HepG2 (cell line): ENCODE results near the gene SURF1. TPM values are rescaled to one million over a fixed set of nuclear protein-coding genes. Genes with fewer than 3 reads are reported as not detected.
"Not testable (repeated sequence)": the region's sequence is repeated elsewhere in the genome, so short reads cannot be mapped to it uniquely, and the experiment has no call there.

Experiments used
- ATAC-seq: fragments of 200-7000 bp; cut with Tn5 transposase; 3 replicates; pipeline ENCODE4 v1.9.1; 2020; ENCODE audit warnings: mild to moderate bottlenecking, moderate library complexity
- BruUV-seq: library from RNA; stranded (reverse); fragments of 400-500 nt; replicated peaks from 2 replicates; lab custom pipeline; 2021; lab: Mats Ljungman, UMichigan
- CTCF ChIA-PET: fragments of 300-600 bp; formaldehyde crosslinking; extraction: SDS; loops from one replicate; lab custom pipeline; 2021; ENCODE audit warnings: low total read pairs, inconsistent platforms, low intra/inter-chr PET ratio; lab: Yijun Ruan, JAX
- POLR2A ChIA-PET: fragments of 350-600 bp; sonication (Branson Sonifier 250); formaldehyde crosslinking; loops from one replicate; lab custom pipeline; 2020; ENCODE audit warnings: antibody characterized with exemption, inconsistent platforms; lab: Yijun Ruan, JAX
- DNase-seq: peaks from one replicate; pipeline ENCODE4 v3.0.0-alpha.2; 2015; ENCODE audit warnings: low spot score
- FAIRE-seq: peaks from 3 replicates; lab custom pipeline; 2011; peaks lifted over from hg19 to GRCh38; lab: Jason Lieb, UNC
- H2AFZ ChIP-seq: one replicate; pipeline ENCODE4 v1.6.1; 2011; ENCODE audit warnings: low read length, inconsistent platforms
- H3K27ac ChIP-seq: fragments of 300-600 bp; 3 replicates; pipeline ENCODE4 v1.8.0; 2011; ENCODE audit warnings: mixed run types, mild to moderate bottlenecking, mixed read lengths, low read length, inconsistent platforms; ENCODE audit not compliant: insufficient read depth; ENCODE audit errors: extremely low read length
- H3K27me3 ChIP-seq, 2 experiments: fragments of 200-600 bp in 1 of 2; 2 replicates in 1 of 2; 3 replicates in 1 of 2; pipeline versions ENCODE4 v1.6.0 to v1.8.0; 2011; ENCODE audit warnings: low read length in 2 of 2, mild to moderate bottlenecking in 2 of 2, moderate library complexity in 2 of 2, inconsistent platforms in 1 of 2; ENCODE audit not compliant: insufficient read depth in 2 of 2, control insufficient read depth in 1 of 2
- H3K36me3 ChIP-seq, 2 experiments: fragments of 200-600 bp in 1 of 2; replicated peaks in 1 of 2; 2 replicates in 1 of 2; 3 replicates in 1 of 2; pipeline versions ENCODE4 v1.5.1 to v1.8.0; 2011; ENCODE audit warnings: low read length in 2 of 2, inconsistent platforms in 1 of 2; ENCODE audit not compliant: insufficient read depth in 2 of 2, control insufficient read depth in 1 of 2
- H3K4me1 ChIP-seq: 2 replicates; pipeline ENCODE4 v1.5.1; 2012; ENCODE audit warnings: low read length, inconsistent platforms; ENCODE audit not compliant: insufficient read depth
- H3K4me2 ChIP-seq: 2 replicates; pipeline ENCODE4 v1.6.0; 2011; ENCODE audit warnings: low read depth, low read length, inconsistent platforms
- H3K4me3 ChIP-seq, 3 experiments: fragments of 200-600 bp in 1 of 3; sonication (generic), shearing (Covaris generic) in 1 of 3; replicated peaks in 1 of 3; 2 replicates each; pipeline ENCODE4 v1.5.1; 2011 to 2016; ENCODE audit warnings: low read length in 3 of 3, inconsistent platforms in 2 of 3, low read depth in 2 of 3, mild to moderate bottlenecking in 2 of 3, control low read depth in 1 of 3, mixed read lengths in 1 of 3; ENCODE audit not compliant: insufficient read depth in 1 of 3
- H3K79me2 ChIP-seq: one replicate; pipeline ENCODE4 v1.6.1; 2011; ENCODE audit warnings: low read length, inconsistent platforms; ENCODE audit not compliant: insufficient read depth
- H3K9ac ChIP-seq: 2 replicates; pipeline ENCODE4 v1.6.0; 2011; ENCODE audit warnings: mild to moderate bottlenecking, low read depth, low read length, inconsistent platforms; ENCODE audit not compliant: insufficient read depth
- H3K9me3 ChIP-seq: 2 replicates; pipeline ENCODE4 v1.5.1; 2012; ENCODE audit warnings: mild to moderate bottlenecking, low read length
- H4K20me1 ChIP-seq: 2 replicates; pipeline ENCODE4 v1.6.0; 2011; ENCODE audit warnings: inconsistent platforms, mild to moderate bottlenecking, low read length, moderate library complexity; ENCODE audit not compliant: insufficient read depth
- AKAP8 ChIP-seq: sonication (generic); formaldehyde crosslinking; IDR thresholded peaks from 2 replicates; pipeline ENCODE4 v1.5.1; 2020; ENCODE audit warnings: mild to moderate bottlenecking, missing genetic modification reagents
- CREB1 ChIP-seq, 2 experiments: fragments of 450-650 bp in 1 of 2; IDR thresholded peaks; 2 replicates each; pipeline ENCODE4 v1.6.1; 2016 to 2017; ENCODE audit warnings: control low read depth in 1 of 2, mild to moderate bottlenecking in 1 of 2, missing compliant biosample characterization in 1 of 2, missing genetic modification characterization in 1 of 2
- CTCF ChIP-seq: sonication (generic); formaldehyde crosslinking; IDR thresholded peaks from 2 replicates; pipeline ENCODE4 v1.5.0; 2020; ENCODE audit warnings: mild to moderate bottlenecking, missing genetic modification reagents, moderate library complexity
- KDM2A ChIP-seq: sonication (generic); formaldehyde crosslinking; IDR thresholded peaks from 2 replicates; pipeline ENCODE4 v1.4.0; 2020; ENCODE audit warnings: low read depth, missing genetic modification reagents, borderline replicate concordance
- PAF1 ChIP-seq: IDR thresholded peaks from 2 replicates; pipeline ENCODE4 v1.6.1; 2016; ENCODE audit warnings: missing genetic modification reagents, missing compliant biosample characterization
- POLR2A ChIP-seq, 2 experiments: IDR thresholded peaks; 2 replicates each; pipeline ENCODE4 v1.6.1; 2011; ENCODE audit warnings: low read depth in 2 of 2, low read length in 2 of 2, mild to moderate bottlenecking in 1 of 2, moderate library complexity in 1 of 2; ENCODE audit not compliant: insufficient read depth in 1 of 2
- POLR2AphosphoS5 ChIP-seq: IDR thresholded peaks from 2 replicates; pipeline ENCODE4 v1.6.1; 2012; ENCODE audit warnings: low read depth, low read length
- POLR2G ChIP-seq: fragments of 200-400 bp; formaldehyde crosslinking; IDR thresholded peaks from 2 replicates; pipeline ENCODE4 v1.6.1; 2018; ENCODE audit warnings: mild to moderate bottlenecking, low read depth, low read length, moderate library complexity
- PRDM15 ChIP-seq: sonication (generic); formaldehyde crosslinking; IDR thresholded peaks from 2 replicates; pipeline ENCODE4 v1.4.0; 2020; ENCODE audit warnings: missing genetic modification reagents
- RAD21 ChIP-seq: fragments of 450-650 bp; formaldehyde crosslinking; IDR thresholded peaks from 2 replicates; pipeline ENCODE4 v1.5.0; 2020; ENCODE audit warnings: mild to moderate bottlenecking
- SALL1 ChIP-seq: sonication (generic); formaldehyde crosslinking; IDR thresholded peaks from 2 replicates; pipeline ENCODE4 v1.8.0; 2022; ENCODE audit warnings: mild to moderate bottlenecking, missing genetic modification reagents
- STAG1 ChIP-seq: sonication (generic); formaldehyde crosslinking; IDR thresholded peaks from 2 replicates; pipeline ENCODE4 v1.4.0; 2020; ENCODE audit warnings: missing genetic modification reagents
- ZC3H13 ChIP-seq: sonication (generic); formaldehyde crosslinking; IDR thresholded peaks from 2 replicates; pipeline ENCODE4 v1.8.1; 2023; ENCODE audit warnings: mild to moderate bottlenecking, missing genetic modification reagents, moderate library complexity
- ZGPAT ChIP-seq: IDR thresholded peaks from 2 replicates; pipeline ENCODE4 v1.6.1; 2016; ENCODE audit warnings: mild to moderate bottlenecking
- WGBS: methylation state at CpG from one replicate; pipeline ENCODE4 v1.1.6; 2017; ENCODE audit warnings: low lambda C conversion rate; 5-methylcytosine and 5-hydroxymethylcytosine counted together
- in situ Hi-C: cut with HindIII; loops from 2 replicates; pipeline ENCODE4 v1.10.0; 2017; ENCODE audit warnings: low pct_unique_long_range_greater_than_20kb; ENCODE audit not compliant: extremely low pct_ligation_motif_present
- intact Hi-C: fragments of 100-400 bp; cut with micrococcal nuclease; formaldehyde crosslinking; loops from one replicate; pipeline ENCODE4 v1.10.0; 2022; ENCODE audit not compliant: unreplicated experiment
- polyA plus RNA-seq, 8 experiments: library from polyadenylated mRNA; depleted of rRNA in 3 of 8; stranded (reverse) in 7 of 8; unstranded in 1 of 8; fragments of >200 nt; fragmentation: Illumina TruSeq in 4 of 8; extraction: Trizol in 4 of 8; gene quantifications; 2 replicates each; pipeline versions ENCODE4 v1.2.1 to v1.2.3, GENCODE V29; 2011 to 2016; ENCODE audit warnings: low read depth in 4 of 8, missing spikeins in 1 of 8, mixed read lengths in 1 of 8; ENCODE audit not compliant: insufficient read depth in 1 of 8
- total RNA-seq, 5 experiments: library from RNA; depleted of rRNA; stranded (reverse); fragments of >200 nt; fragmentation: Illumina TruSeq; extraction: Trizol; gene quantifications; 2 replicates each; pipeline ENCODE4 v1.2.3, GENCODE V29; 2016; ENCODE audit warnings: low read depth in 1 of 5

SURF1 gene
- total and polyA plus RNA-seq, 2 of the 13 experiments (the other 11 are each of a cell fraction or from before 2014, with no cell fraction given) = 17.8 to 40.7 TPM

GRCh38 chr9:133331221-133331620 is 25.1 kb downstream of the SURF1 start (continued):
- TF ChIP-seq PRDM15 (CRISPR knock-in tag) = no peak
- TF ChIP-seq ZC3H13 (CRISPR knock-in tag) = 0 out of 2 replicates have a peak, but pooled peaks have one; percentile 33

- not testable (repeated sequence) for ATAC-seq; H3K27me3 ChIP-seq; H3K4me2 ChIP-seq; DNase-seq; H3K4me3 ChIP-seq; TF ChIP-seq CREB1 (IDR thresholded peaks at IDR 0.05)
- H3K36me3 ChIP-seq = peaks cover 18 to 38% of the 10 kb centered on the region in 2 experiments; a peak in 4 of 5 replicates
- TF ChIP-seq AKAP8 (CRISPR knock-in tag) (0 out of 2 replicates have a peak, but pooled peaks have one; percentile 47), ZGPAT (CRISPR knock-in tag) (peak; percentile 27; the same call in 1 of the 2 replicates), CTCF (CRISPR knock-in tag) (peak; percentile 79), RAD21 (CRISPR knock-in tag) (peak; percentile 74), POLR2A (IDR thresholded peaks at IDR 0.05; ENCODE audit: insufficient read depth in 1 of 2, low read depth in 2 of 2, low read length in 2 of 2) (0 out of 4 replicates have a peak, but pooled peaks of 1 of the 2 experiments have one; percentile 25), KDM2A (peak; percentile 91), ZC3H13 (CRISPR knock-in tag) (peak; percentile 89), POLR2AphosphoS5 (peak; percentile 32; the same call in 1 of the 2 replicates), PAF1 (CRISPR knock-in tag) (peak; percentile 56; the same call in 1 of the 2 replicates), CREB1 (CRISPR knock-in tag; IDR thresholded peaks at IDR 0.05) (peak; percentile 31; the same call in 1 of the 2 replicates), STAG1 (CRISPR knock-in tag) (peak; percentile 73), SALL1 (CRISPR knock-in tag) (0 out of 2 replicates have a peak, but pooled peaks have one; percentile 24), POLR2G (0 out of 2 replicates have a peak, but pooled peaks have one; percentile 36)
- TF ChIP-seq, all 625 proteins: peak for 13; not testable (repeated sequence) for 612
- H3K4me1 ChIP-seq, FAIRE-seq, H4K20me1 ChIP-seq, H3K9me3 ChIP-seq, POLR2A ChIA-PET, H3K9ac ChIP-seq, H3K27ac ChIP-seq, BruUV-seq, H2AFZ ChIP-seq: not testable (repeated sequence)
- in situ Hi-C loops = loop anchor here (5.0 to 10.0 kb wide), 2 partner anchors 85 to 142 kb away; no protein-coding TSS in a partner anchor
- peaks cover 11% of the 10 kb centered on the region for H3K79me2 ChIP-seq
- 60% methylated on average over 19 of the region's 21 CpGs for WGBS
- intact Hi-C loops = loop anchor here (2.0 kb wide), 1 partner anchor 141 kb away; no protein-coding TSS in a partner anchor
- CTCF ChIA-PET = interaction anchor here (0.8 to 2.3 kb wide), 4 partner anchors 142 to 145 kb away, joined by 3 to 7 read pairs (median 4); no protein-coding TSS in a partner anchor
These were observed 26.8 kb downstream of the SURF1 start for GRCh38 chr9:133329306-133330156.
